Keratinocyte (primary cell): Measurements from ENCODE around the gene BCAS4. TPM values are rescaled to one million over a fixed set of nuclear protein-coding genes. Genes with fewer than 3 reads are reported as not detected.
A peak's percentile ranks its signal among the peaks of the same experiment; 100 is the strongest.

ENCODE experiments used
- DNase-seq: peaks from one replicate; pipeline ENCODE4 v3.0.0-alpha.2; 2011; ENCODE audit warnings: low read depth, missing footprints, low spot score
- FAIRE-seq: peaks from 2 replicates; lab custom pipeline; 2011; peaks lifted over from hg19 to GRCh38; lab: Jason Lieb, UNC
- H2AFZ ChIP-seq: 2 replicates; pipeline ENCODE4 v1.6.0; 2012; ENCODE audit warnings: low read length, control low read depth, inconsistent platforms; ENCODE audit not compliant: control insufficient read depth
- H3K27ac ChIP-seq: 2 replicates; pipeline ENCODE4 v1.5.1; 2011; ENCODE audit warnings: low read length; ENCODE audit not compliant: control insufficient read depth, insufficient read depth
- H3K27me3 ChIP-seq: 3 replicates; pipeline ENCODE4 v1.6.0; 2011; ENCODE audit warnings: low read length; ENCODE audit not compliant: control insufficient read depth, insufficient read depth; ENCODE audit errors: extremely low read depth
- H3K36me3 ChIP-seq, 2 experiments: 2 replicates in 1 of 2; 3 replicates in 1 of 2; pipeline ENCODE4 v1.5.1; 2011; ENCODE audit warnings: low read length in 2 of 2, mild to moderate bottlenecking in 1 of 2; ENCODE audit not compliant: control insufficient read depth in 2 of 2, insufficient read depth in 2 of 2; ENCODE audit errors: extremely low read depth in 1 of 2
- H3K4me1 ChIP-seq: 3 replicates; pipeline ENCODE4 v1.5.1; 2011; ENCODE audit warnings: low read length; ENCODE audit not compliant: control insufficient read depth, insufficient read depth; ENCODE audit errors: extremely low read depth
- H3K4me2 ChIP-seq: 3 replicates; pipeline ENCODE4 v1.6.0; 2011; ENCODE audit warnings: low read depth, low read length; ENCODE audit not compliant: control insufficient read depth, insufficient read depth; ENCODE audit errors: extremely low read depth
- H3K4me3 ChIP-seq, 3 experiments: fragments of 200-600 bp in 1 of 3; sonication (generic) in 1 of 3; 2 replicates in 2 of 3; 3 replicates in 1 of 3; pipeline ENCODE4 v1.5.1; 2011 to 2016; ENCODE audit warnings: low read length in 3 of 3, mild to moderate bottlenecking in 3 of 3, control low read depth in 2 of 3, inconsistent platforms in 1 of 3, low read depth in 1 of 3, mixed read lengths in 1 of 3, mixed run types in 1 of 3, moderate library complexity in 1 of 3; ENCODE audit not compliant: control insufficient read depth in 2 of 3, insufficient read depth in 2 of 3; ENCODE audit errors: extremely low read depth in 1 of 3
- H3K79me2 ChIP-seq: 2 replicates; pipeline ENCODE4 v1.6.0; 2012; ENCODE audit warnings: low read length; ENCODE audit not compliant: control insufficient read depth, insufficient read depth
- H3K9ac ChIP-seq: 3 replicates; pipeline ENCODE4 v1.6.0; 2011; ENCODE audit warnings: low read length; ENCODE audit not compliant: control insufficient read depth, insufficient read depth; ENCODE audit errors: extremely low read depth
- H3K9me1 ChIP-seq: 3 replicates; pipeline ENCODE4 v1.6.0; 2011; ENCODE audit warnings: low read length; ENCODE audit not compliant: control insufficient read depth, insufficient read depth; ENCODE audit errors: extremely low read depth
- H3K9me3 ChIP-seq: 2 replicates; pipeline ENCODE4 v1.5.1; 2012; ENCODE audit warnings: low read depth, low read length; ENCODE audit not compliant: control insufficient read depth
- H4K20me1 ChIP-seq: 3 replicates; pipeline ENCODE4 v1.6.0; 2011; ENCODE audit warnings: low read length; ENCODE audit not compliant: control insufficient read depth, insufficient read depth; ENCODE audit errors: extremely low read depth
- CTCF ChIP-seq, 3 experiments: IDR thresholded peaks in 1 of 3; conservative IDR thresholded peaks in 1 of 3; optimal IDR thresholded peaks in 1 of 3; 2 replicates in 2 of 3; 3 replicates in 1 of 3; pipeline versions ENCODE3 to v1.5.1; 2011; ENCODE audit warnings: low read length in 3 of 3, mild to moderate bottlenecking in 3 of 3, moderate library complexity in 2 of 3, control low read depth in 1 of 3, inconsistent platforms in 1 of 3; ENCODE audit not compliant: insufficient read depth in 2 of 3; ENCODE audit errors: extremely low read depth in 1 of 3
- EZH2 ChIP-seq: IDR thresholded peaks from one replicate; pipeline ENCODE4 v1.6.1; 2012; ENCODE audit warnings: inconsistent platforms, mild to moderate bottlenecking, low read length, moderate library complexity
- dilution Hi-C: fragments of 300-500 bp; cut with MboI; formaldehyde crosslinking; loops from one replicate; pipeline ENCODE4 v1.7.0; 2020; ENCODE audit warnings: low sequenced_read_pairs; ENCODE audit not compliant: extremely low pct_ligation_motif_present
- polyA plus RNA-seq, 5 experiments: library from polyadenylated mRNA; depleted of rRNA in 3 of 5; stranded (reverse) in 3 of 5; stranded (forward) in 1 of 5; unstranded in 1 of 5; fragments of >200 nt; gene quantifications; 1 replicate in 1 of 5; 2 replicates in 3 of 5; 3 replicates in 1 of 5; pipeline versions ENCODE4 v1.2.1 to v1.2.3, GENCODE V29; 2011 to 2012; ENCODE audit warnings: missing spikeins in 2 of 5, low read depth in 1 of 5, low replicate concordance in 1 of 5

BCAS4 gene
- polyA plus RNA-seq, 1 donor (not counting 4 experiments of a cell fraction or from before 2014, with no cell fraction given), result 13.8 TPM

GRCh38 chr20:50915424-50915823 is 120.6 kb downstream of the BCAS4 start:
- DNase-seq (no peak), FAIRE-seq (no peak)
- peak overlapping the region; percentile 73 for H3K27ac ChIP-seq
- H3K4me1 ChIP-seq, result peaks cover 56% of the 10 kb centered on the region
- peaks cover 96% of the 10 kb centered on the region for H3K79me2 ChIP-seq
- H3K9me1 ChIP-seq, result peaks cover 5% of the 10 kb centered on the region
- peak overlapping the region in 1 of 3 experiments; percentile 24 for H3K4me3 ChIP-seq
- peaks cover 5 to 10% of the 10 kb centered on the region in 2 experiments for H3K36me3 ChIP-seq
- H4K20me1 ChIP-seq, result peaks cover 13% of the 10 kb centered on the region
- H3K4me2 ChIP-seq, result peak overlapping the region; percentile 59
- TF ChIP-seq CTCF (optimal IDR thresholded peaks at IDR 0.05 in 1 of 3, IDR thresholded peaks at IDR 0.05 in 1 of 3, conservative IDR thresholded peaks at IDR 0.05 in 1 of 3; ENCODE audit: extremely low read depth in 1 of 3, insufficient read depth in 2 of 3, low read length in 3 of 3) (no peak), EZH2 (no peak)
- peak overlapping the region; percentile 18 for H3K9ac ChIP-seq
- dilution Hi-C loops, result no loop called here
- no peaks in the 10 kb centered on the region for H3K27me3 ChIP-seq
- H2AFZ ChIP-seq, result no peak overlapping the region
- no peaks in the 10 kb centered on the region for H3K9me3 ChIP-seq

GRCh38 chr20:50916257-50916656 is 121.4 kb downstream of the BCAS4 start:
- Histone ChIP-seq H3K27ac (peak overlapping the region; percentile 73), H3K27me3 (no peaks in the 10 kb centered on the region), H3K9me1 (peaks cover 5% of the 10 kb centered on the region), H3K9ac (no peak overlapping the region), H2AFZ (no peak overlapping the region), H3K79me2 (peaks cover 96% of the 10 kb centered on the region), H3K4me3 (no peak overlapping the region), H3K4me2 (peak overlapping the region; percentile 44), H3K36me3 (peaks cover 4 to 6% of the 10 kb centered on the region in 2 experiments), H3K4me1 (peaks cover 56% of the 10 kb centered on the region), H4K20me1 (peaks cover 10% of the 10 kb centered on the region), H3K9me3 (no peaks in the 10 kb centered on the region)
- DNase-seq (peak; percentile 46), FAIRE-seq (peak; percentile 83)
- dilution Hi-C loops, result no loop called here
- TF ChIP-seq EZH2 (no peak), CTCF (optimal IDR thresholded peaks at IDR 0.05 in 1 of 3, IDR thresholded peaks at IDR 0.05 in 1 of 3, conservative IDR thresholded peaks at IDR 0.05 in 1 of 3; ENCODE audit: extremely low read depth in 1 of 3, insufficient read depth in 2 of 3, low read length in 3 of 3) (no peak)
